CD8-positive, alpha-beta memory T cell (primary cell): ENCODE data around the gene RARRES2. TPM values are rescaled to one million over a fixed set of nuclear protein-coding genes. Genes with fewer than 3 reads are reported as not detected.
"Not testable (repeated sequence)": the region's sequence is repeated elsewhere in the genome, so short reads cannot be mapped to it uniquely, and the experiment has no call there.

Experiments
- CTCF ChIA-PET: fragments of 350-600 bp; sonication (Branson Sonifier 250); formaldehyde crosslinking; loops from one replicate; lab custom pipeline; 2021; ENCODE audit warnings: antibody characterized with exemption; lab: Charles Lee
- POLR2A ChIA-PET: fragments of 350-600 bp; sonication (Branson Sonifier 250); formaldehyde crosslinking; loops from one replicate; lab custom pipeline; 2021; ENCODE audit warnings: antibody characterized with exemption; lab: Charles Lee
- DNase-seq, 5 donors: peaks; one replicate each; pipeline versions ENCODE4 v3.0.0 to v3.0.0-alpha.2; 2020 to 2022; ENCODE audit warnings: mixed read lengths in 1 of 5
- H3K27ac ChIP-seq: one replicate; pipeline ENCODE4 v1.7.0; 2013; ENCODE audit warnings: low read depth, mild to moderate bottlenecking, low read length, moderate library complexity
- H3K27me3 ChIP-seq: 2 replicates; pipeline ENCODE4 v1.7.0; 2013; ENCODE audit warnings: low read length, mild to moderate bottlenecking; ENCODE audit not compliant: insufficient read depth, poor library complexity, severe bottlenecking
- H3K36me3 ChIP-seq: 2 replicates; pipeline ENCODE4 v1.7.0; 2013; ENCODE audit warnings: mild to moderate bottlenecking, low read length, moderate library complexity; ENCODE audit not compliant: insufficient read depth
- H3K4me1 ChIP-seq: 2 replicates; pipeline ENCODE4 v1.7.0; 2013; ENCODE audit warnings: mild to moderate bottlenecking, low read length, moderate library complexity; ENCODE audit not compliant: insufficient read depth
- H3K4me3 ChIP-seq: 2 replicates; pipeline ENCODE4 v1.7.0; 2013; ENCODE audit warnings: mild to moderate bottlenecking, low read length
- H3K9me3 ChIP-seq: 2 replicates; pipeline ENCODE4 v1.7.0; 2013; ENCODE audit warnings: mild to moderate bottlenecking, low read length
- H3K27ac Mint-ChIP-seq, 8 donors: one replicate each; pipeline ENCODE4 v1.8.0; 2020 to 2021; ENCODE audit warnings: mixed read lengths in 8 of 8, mild to moderate bottlenecking in 6 of 8, inconsistent platforms in 3 of 8, moderate library complexity in 3 of 8
- H3K27me3 Mint-ChIP-seq, 2 donors: one replicate each; pipeline ENCODE4 v1.8.0; 2020 to 2021; ENCODE audit warnings: mixed read lengths in 2 of 2, mild to moderate bottlenecking in 1 of 2, moderate library complexity in 1 of 2
- H3K36me3 Mint-ChIP-seq, 3 donors: one replicate each; pipeline ENCODE4 v1.8.0; 2020 to 2021; ENCODE audit warnings: mixed read lengths in 3 of 3, inconsistent platforms in 1 of 3, mild to moderate bottlenecking in 1 of 3
- H3K4me1 Mint-ChIP-seq, 3 donors: one replicate each; pipeline ENCODE4 v1.8.0; 2020 to 2021; ENCODE audit warnings: mixed read lengths in 3 of 3, inconsistent platforms in 1 of 3, mild to moderate bottlenecking in 1 of 3
- H3K4me3 Mint-ChIP-seq, 7 donors: one replicate each; pipeline ENCODE4 v1.8.0; 2020 to 2021; ENCODE audit warnings: mixed read lengths in 7 of 7, mild to moderate bottlenecking in 6 of 7, moderate library complexity in 4 of 7, inconsistent platforms in 2 of 7
- H3K9me3 Mint-ChIP-seq, 5 donors: one replicate each; pipeline ENCODE4 v1.8.0; 2020 to 2022; ENCODE audit warnings: mixed read lengths in 5 of 5, mild to moderate bottlenecking in 3 of 5, moderate library complexity in 2 of 5, inconsistent platforms in 1 of 5
- polyA plus RNA-seq: library from polyadenylated mRNA; unstranded; fragments of 300-500 nt; fragmentation: Illumina TruSeq; gene quantifications from one replicate; pipeline ENCODE4 v1.2.3, GENCODE V29; 2021
- total RNA-seq, 2 experiments: library from RNA; stranded (reverse); gene quantifications; one replicate each; pipeline ENCODE4 v1.2.3, GENCODE V29; 2021

RARRES2 gene
- total and polyA plus RNA-seq, 3 experiments from 2014 or later: not detected

GRCh38 chr7:150304499-150305258, 36.8 kb downstream of the RARRES2 start:
- CTCF ChIA-PET, DNase-seq, H3K9me3 Mint-ChIP-seq, H3K27ac Mint-ChIP-seq, H3K9me3 ChIP-seq, H3K4me3 ChIP-seq, POLR2A ChIA-PET, H3K27me3 ChIP-seq, H3K36me3 Mint-ChIP-seq, H3K36me3 ChIP-seq, H3K4me3 Mint-ChIP-seq, H3K4me1 ChIP-seq, H3K27me3 Mint-ChIP-seq, H3K4me1 Mint-ChIP-seq: not testable (repeated sequence)
- peak overlapping the region; percentile 47 for H3K27ac ChIP-seq

- H3K4me1 ChIP-seq, H3K4me3 ChIP-seq, H3K36me3 ChIP-seq, CTCF ChIA-PET, H3K9me3 Mint-ChIP-seq, DNase-seq, H3K27me3 Mint-ChIP-seq, H3K36me3 Mint-ChIP-seq, H3K4me1 Mint-ChIP-seq, POLR2A ChIA-PET, H3K9me3 ChIP-seq, H3K4me3 Mint-ChIP-seq, H3K27me3 ChIP-seq: not testable (repeated sequence)
- H3K27ac ChIP-seq: peak overlapping the region; percentile 54
- peak overlapping the region in 1 of 8 donors; percentile 36 for H3K27ac Mint-ChIP-seq
Measured at GRCh38 chr7:150302908-150303310, 38.5 kb downstream of the RARRES2 start.

- H3K4me1 Mint-ChIP-seq, H3K27me3 Mint-ChIP-seq, POLR2A ChIA-PET: not testable (repeated sequence)
Measured at GRCh38 chr7:150297978-150298377, 43.5 kb downstream of the RARRES2 start.

GRCh38 chr7:150296802-150297201, 44.6 kb downstream of the RARRES2 start:
- H3K27me3 ChIP-seq, H3K4me3 ChIP-seq, H3K4me3 Mint-ChIP-seq, H3K27me3 Mint-ChIP-seq, H3K9me3 ChIP-seq, H3K36me3 ChIP-seq, CTCF ChIA-PET, POLR2A ChIA-PET, H3K9me3 Mint-ChIP-seq, H3K4me1 Mint-ChIP-seq, DNase-seq, H3K36me3 Mint-ChIP-seq, H3K27ac Mint-ChIP-seq, H3K27ac ChIP-seq, H3K4me1 ChIP-seq: not testable (repeated sequence)

More at GRCh38 chr7:150297978-150298377, 43.5 kb downstream of the RARRES2 start:
- H3K4me3 ChIP-seq, CTCF ChIA-PET, H3K36me3 Mint-ChIP-seq, H3K27me3 ChIP-seq, H3K9me3 ChIP-seq, H3K27ac ChIP-seq, H3K27ac Mint-ChIP-seq, H3K4me3 Mint-ChIP-seq, H3K36me3 ChIP-seq, H3K4me1 ChIP-seq, DNase-seq, H3K9me3 Mint-ChIP-seq: not testable (repeated sequence)

GRCh38 chr7:150295614-150296013, 45.8 kb downstream of the RARRES2 start:
- CTCF ChIA-PET, H3K27ac Mint-ChIP-seq, H3K27me3 Mint-ChIP-seq, H3K9me3 ChIP-seq, H3K36me3 ChIP-seq, H3K4me3 ChIP-seq, H3K4me1 ChIP-seq, H3K9me3 Mint-ChIP-seq, H3K36me3 Mint-ChIP-seq, H3K27ac ChIP-seq, H3K4me3 Mint-ChIP-seq, H3K27me3 ChIP-seq, H3K4me1 Mint-ChIP-seq, POLR2A ChIA-PET, DNase-seq: not testable (repeated sequence)

GRCh38 chr7:150295027-150295426, 46.4 kb downstream of the RARRES2 start:
- H3K36me3 Mint-ChIP-seq, H3K27ac Mint-ChIP-seq, CTCF ChIA-PET, H3K4me1 Mint-ChIP-seq, H3K27me3 ChIP-seq, DNase-seq, H3K4me1 ChIP-seq, H3K9me3 Mint-ChIP-seq, H3K4me3 ChIP-seq, H3K4me3 Mint-ChIP-seq, H3K27ac ChIP-seq, H3K9me3 ChIP-seq, H3K36me3 ChIP-seq, H3K27me3 Mint-ChIP-seq, POLR2A ChIA-PET: not testable (repeated sequence)

- H3K9me3 Mint-ChIP-seq, H3K4me1 ChIP-seq, H3K4me3 Mint-ChIP-seq, H3K36me3 ChIP-seq, H3K27me3 Mint-ChIP-seq, H3K9me3 ChIP-seq, H3K27ac ChIP-seq, H3K27ac Mint-ChIP-seq, H3K27me3 ChIP-seq, POLR2A ChIA-PET, DNase-seq, H3K4me3 ChIP-seq, CTCF ChIA-PET, H3K4me1 Mint-ChIP-seq: not testable (repeated sequence)
- H3K36me3 Mint-ChIP-seq: peaks cover 0 to 15% (median 9%) of the 10 kb centered on the region in 3 donors
Measured at GRCh38 chr7:150290317-150290716, 51.1 kb downstream of the RARRES2 start.

- H3K9me3 ChIP-seq, H3K9me3 Mint-ChIP-seq, H3K27ac ChIP-seq, H3K27me3 Mint-ChIP-seq, CTCF ChIA-PET, H3K4me3 Mint-ChIP-seq, H3K4me1 Mint-ChIP-seq, H3K36me3 ChIP-seq, H3K4me3 ChIP-seq, POLR2A ChIA-PET, H3K27me3 ChIP-seq, H3K4me1 ChIP-seq, H3K27ac Mint-ChIP-seq, DNase-seq: not testable (repeated sequence)
- H3K36me3 Mint-ChIP-seq: peaks cover 0 to 12% (median 9%) of the 10 kb centered on the region in 3 donors
Measured at GRCh38 chr7:150288816-150289215, 52.6 kb downstream of the RARRES2 start.
